Activated B cell treated with CpG ODN at 0.5 μM for 24 hours (primary cell): ENCODE results near the gene CACNG3. TPM values are rescaled to one million over a fixed set of nuclear protein-coding genes. Genes with fewer than 3 reads are reported as not detected.

ENCODE experiments used
- ATAC-seq: fragments of 200-7000 bp; cut with Tn5 transposase; one replicate; pipeline ENCODE4 v1.10.0; 2021; ENCODE audit warnings: low read depth, mild to moderate bottlenecking, moderate library complexity
- CTCF ChIA-PET: fragments of 350-600 bp; sonication (Branson Sonifier 250); formaldehyde crosslinking; loops from one replicate; lab custom pipeline; 2021; ENCODE audit warnings: antibody characterized with exemption; lab: Charles Lee
- POLR2A ChIA-PET: fragments of 350-600 bp; sonication (Branson Sonifier 250); formaldehyde crosslinking; loops from one replicate; lab custom pipeline; 2021; ENCODE audit warnings: antibody characterized with exemption; lab: Charles Lee
- DNase-seq: peaks from one replicate; pipeline ENCODE4 v3.0.0; 2022
- H3K27ac Mint-ChIP-seq: one replicate; pipeline ENCODE4 v1.8.0; 2020; ENCODE audit warnings: mixed read lengths
- H3K27me3 Mint-ChIP-seq: one replicate; pipeline ENCODE4 v1.8.0; 2021; ENCODE audit warnings: mixed read lengths
- H3K36me3 Mint-ChIP-seq: one replicate; pipeline ENCODE4 v1.8.0; 2021; ENCODE audit warnings: low read depth, mixed read lengths
- H3K4me1 Mint-ChIP-seq: one replicate; pipeline ENCODE4 v1.8.0; 2021; ENCODE audit warnings: mixed read lengths
- H3K4me3 Mint-ChIP-seq: one replicate; pipeline ENCODE4 v1.8.0; 2020; ENCODE audit warnings: mild to moderate bottlenecking, mixed read lengths
- H3K9me3 Mint-ChIP-seq: one replicate; pipeline ENCODE4 v1.8.0; 2020; ENCODE audit warnings: mixed read lengths
- intact Hi-C: fragments of 100-400 bp; cut with micrococcal nuclease; formaldehyde crosslinking; loops from one replicate; pipeline ENCODE4 v1.15.1; 2024
- total RNA-seq: library from RNA; stranded (reverse); gene quantifications from 2 replicates; pipeline ENCODE4 v1.2.3, GENCODE V29; 2022
- TF ChIP-seq, protein P1 (sequence below): fragments of 200-600 bp; IDR thresholded peaks from one replicate; pipeline ENCODE4 v1.8.0; 2022; ENCODE audit warnings: antibody characterized with exemption, mild to moderate bottlenecking

CACNG3 gene
- total RNA-seq, 1 donor from 2014 or later, result not detected

DNA sequence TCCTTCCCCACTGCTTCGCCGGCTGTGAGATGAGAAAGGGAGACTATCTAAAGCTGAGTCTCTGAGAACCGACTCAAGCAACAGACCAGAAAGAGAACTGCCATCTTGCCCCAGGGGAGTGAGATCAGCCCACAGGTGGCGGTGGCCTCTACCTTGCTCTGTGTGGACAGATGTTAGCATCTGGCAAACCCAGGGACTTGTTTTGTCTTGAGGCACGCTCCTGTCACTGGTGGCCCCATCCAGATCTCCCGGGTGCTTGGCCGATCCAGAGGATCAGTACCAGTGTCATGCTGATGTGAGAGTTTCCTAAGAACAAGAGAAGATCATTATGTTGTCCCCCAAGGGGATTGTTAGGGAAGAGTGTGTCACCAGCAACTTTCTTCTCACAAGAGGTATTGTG is 101.4 kb downstream of the CACNG3 start:
- H3K36me3 Mint-ChIP-seq, result no peaks in the 10 kb centered on the region
- ATAC-seq, result no peak
- no peaks in the 10 kb centered on the region for H3K4me1 Mint-ChIP-seq
- H3K9me3 Mint-ChIP-seq, result no peaks in the 10 kb centered on the region
- H3K27ac Mint-ChIP-seq, result no peak overlapping the region
- CTCF ChIA-PET, result no interaction called here
- intact Hi-C loops, result no loop called here
- POLR2A ChIA-PET, result no interaction called here
- DNase-seq, result no peak
- no peak overlapping the region for H3K4me3 Mint-ChIP-seq
- peaks cover 18% of the 10 kb centered on the region for H3K27me3 Mint-ChIP-seq
- TF ChIP-seq, protein P1, sequence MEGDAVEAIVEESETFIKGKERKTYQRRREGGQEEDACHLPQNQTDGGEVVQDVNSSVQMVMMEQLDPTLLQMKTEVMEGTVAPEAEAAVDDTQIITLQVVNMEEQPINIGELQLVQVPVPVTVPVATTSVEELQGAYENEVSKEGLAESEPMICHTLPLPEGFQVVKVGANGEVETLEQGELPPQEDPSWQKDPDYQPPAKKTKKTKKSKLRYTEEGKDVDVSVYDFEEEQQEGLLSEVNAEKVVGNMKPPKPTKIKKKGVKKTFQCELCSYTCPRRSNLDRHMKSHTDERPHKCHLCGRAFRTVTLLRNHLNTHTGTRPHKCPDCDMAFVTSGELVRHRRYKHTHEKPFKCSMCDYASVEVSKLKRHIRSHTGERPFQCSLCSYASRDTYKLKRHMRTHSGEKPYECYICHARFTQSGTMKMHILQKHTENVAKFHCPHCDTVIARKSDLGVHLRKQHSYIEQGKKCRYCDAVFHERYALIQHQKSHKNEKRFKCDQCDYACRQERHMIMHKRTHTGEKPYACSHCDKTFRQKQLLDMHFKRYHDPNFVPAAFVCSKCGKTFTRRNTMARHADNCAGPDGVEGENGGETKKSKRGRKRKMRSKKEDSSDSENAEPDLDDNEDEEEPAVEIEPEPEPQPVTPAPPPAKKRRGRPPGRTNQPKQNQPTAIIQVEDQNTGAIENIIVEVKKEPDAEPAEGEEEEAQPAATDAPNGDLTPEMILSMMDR, result no peak

DNA sequence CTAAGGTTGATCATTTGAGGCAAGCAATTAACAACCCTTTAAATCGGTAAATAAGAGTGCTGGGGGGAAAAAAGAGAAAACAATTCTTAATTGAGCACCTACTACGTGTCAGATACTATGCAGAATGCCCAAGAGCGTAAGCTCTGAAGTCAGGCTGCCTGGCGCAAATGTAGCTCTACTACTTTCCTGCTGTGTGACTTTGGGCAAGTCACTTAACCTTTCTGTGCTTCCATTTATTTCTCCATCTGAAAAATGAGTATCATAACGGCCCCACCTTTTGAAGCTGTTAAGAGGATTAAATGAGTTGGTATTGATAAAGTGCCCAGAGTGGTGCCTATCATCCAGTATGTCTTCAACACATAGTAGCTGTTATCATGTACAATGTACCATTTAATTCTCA is 102.0 kb downstream of the CACNG3 start:
- Mint-ChIP-seq H3K27me3 (peaks cover 20% of the 10 kb centered on the region), H3K4me1 (no peaks in the 10 kb centered on the region), H3K4me3 (no peak overlapping the region), H3K36me3 (no peaks in the 10 kb centered on the region), H3K9me3 (no peaks in the 10 kb centered on the region), H3K27ac (no peak overlapping the region)
- TF ChIP-seq, protein P1, result no peak
- ChIA-PET CTCF (no interaction called here), POLR2A (no interaction called here)
- no peak for ATAC-seq
- DNase-seq, result no peak
- intact Hi-C loops, result no loop called here

DNA sequence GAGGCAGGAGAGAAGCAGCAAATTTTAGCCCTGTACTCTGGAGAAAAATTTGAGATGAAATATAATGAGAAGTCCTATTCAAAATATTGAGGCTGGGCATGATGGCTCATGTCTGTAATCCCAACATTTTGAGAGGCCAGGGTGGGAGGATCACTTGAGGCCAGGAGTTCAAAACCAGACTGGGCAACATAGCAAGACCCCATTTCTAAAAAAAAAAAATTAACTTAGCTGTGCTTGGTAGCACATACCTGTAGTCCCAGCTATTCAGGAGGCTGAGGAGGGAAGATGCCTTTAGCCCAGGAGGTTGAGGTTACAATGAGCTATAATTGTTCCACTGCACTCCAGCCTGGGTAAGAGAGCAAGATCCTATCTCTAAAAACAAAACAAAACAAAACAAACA is 103.4 kb downstream of the CACNG3 start:
- ATAC-seq (no peak), DNase-seq (no peak)
- CTCF ChIA-PET, result no interaction called here
- H3K27ac Mint-ChIP-seq, result no peak overlapping the region
- H3K27me3 Mint-ChIP-seq, result peaks cover 24% of the 10 kb centered on the region
- TF ChIP-seq, protein P1, result no peak
- POLR2A ChIA-PET, result no interaction called here
- H3K9me3 Mint-ChIP-seq, result no peaks in the 10 kb centered on the region
- H3K36me3 Mint-ChIP-seq, result no peaks in the 10 kb centered on the region
- H3K4me3 Mint-ChIP-seq, result no peak overlapping the region
- H3K4me1 Mint-ChIP-seq, result no peaks in the 10 kb centered on the region
- intact Hi-C loops, result no loop called here

DNA sequence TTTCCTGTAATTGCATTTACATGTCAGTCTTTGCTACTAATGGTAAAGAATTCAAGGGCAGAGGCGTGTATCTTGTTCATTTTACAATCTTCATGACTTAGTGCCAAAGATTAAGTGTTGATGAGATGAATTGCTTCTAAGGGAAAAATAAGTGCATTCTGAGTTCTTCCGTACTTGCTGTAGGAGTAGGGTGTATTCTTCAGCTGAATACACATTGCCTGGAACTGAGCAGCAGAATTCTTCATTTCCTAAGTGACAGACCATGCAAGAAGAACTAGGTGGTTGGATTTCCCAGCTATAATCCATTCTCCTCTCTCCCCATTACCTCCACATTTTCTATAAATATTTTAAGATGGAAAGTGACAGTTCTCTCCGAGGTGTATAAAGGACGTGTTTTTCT is 104.8 kb downstream of the CACNG3 start:
- TF ChIP-seq, protein P1, result no peak
- Mint-ChIP-seq H3K27ac (no peak overlapping the region), H3K9me3 (no peaks in the 10 kb centered on the region), H3K36me3 (no peaks in the 10 kb centered on the region), H3K4me1 (no peaks in the 10 kb centered on the region), H3K4me3 (no peak overlapping the region), H3K27me3 (peaks cover 26% of the 10 kb centered on the region)
- ChIA-PET CTCF (no interaction called here), POLR2A (no interaction called here)
- ATAC-seq (no peak), DNase-seq (no peak)
- intact Hi-C loops, result no loop called here

DNA sequence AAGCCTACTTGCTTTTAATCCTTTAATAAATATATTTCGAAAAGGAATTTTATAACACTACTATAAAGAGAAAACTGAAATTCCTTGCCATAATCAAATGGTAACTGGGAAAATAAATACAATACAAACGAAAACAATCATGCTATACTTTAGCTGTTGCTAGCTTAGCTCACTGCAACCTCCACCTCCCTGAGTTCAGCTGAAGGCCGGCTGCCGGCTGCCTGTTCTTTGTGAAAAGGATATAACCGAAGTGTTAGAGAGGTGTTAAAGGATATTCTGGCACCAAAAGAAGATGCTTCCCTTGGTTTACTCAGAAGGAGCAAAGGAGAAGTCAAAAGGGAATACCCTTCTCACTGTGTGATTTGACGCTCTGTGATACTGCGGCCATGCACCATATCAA is 108.5 kb downstream of the CACNG3 start:
- H3K4me1 Mint-ChIP-seq, result no peaks in the 10 kb centered on the region
- H3K36me3 Mint-ChIP-seq, result no peaks in the 10 kb centered on the region
- CTCF ChIA-PET, result no interaction called here
- H3K27me3 Mint-ChIP-seq, result peaks cover 25% of the 10 kb centered on the region
- TF ChIP-seq, protein P1, result no peak
- POLR2A ChIA-PET, result no interaction called here
- H3K9me3 Mint-ChIP-seq, result peaks cover 3% of the 10 kb centered on the region
- intact Hi-C loops, result no loop called here
- ATAC-seq, result no peak
- no peak overlapping the region for H3K4me3 Mint-ChIP-seq
- DNase-seq, result no peak
- no peak overlapping the region for H3K27ac Mint-ChIP-seq
